SK-N-SH treated with all-trans-retinoic acid at 6 μM for 48 hours (cell line): ENCODE data around the gene OXLD1.
A peak's percentile ranks its signal among the peaks of the same experiment; 100 is the strongest.

Experiments
- ATAC-seq: fragments of 200-7000 bp; cut with Tn5 transposase; 3 replicates; pipeline ENCODE4 v1.9.1; 2020; ENCODE audit warnings: mild to moderate bottlenecking, moderate library complexity
- ARNTL ChIP-seq: fragments of 450-650 bp; formaldehyde crosslinking; IDR thresholded peaks from 2 replicates; pipeline ENCODE4 v1.5.0; 2020; ENCODE audit warnings: low read depth, mild to moderate bottlenecking, moderate library complexity, borderline replicate concordance
- BACH2 ChIP-seq: fragments of 250-450 bp; sonication (Bioruptor Pico); IDR thresholded peaks from 2 replicates; pipeline ENCODE4 v1.9.0; 2021; ENCODE audit warnings: mild to moderate bottlenecking, borderline replicate concordance
- CSDC2 ChIP-seq: fragments of 250-450 bp; sonication (Bioruptor Pico); IDR thresholded peaks from 2 replicates; pipeline ENCODE4 v1.5.0; 2020; ENCODE audit warnings: mild to moderate bottlenecking, moderate library complexity
- ESRRG ChIP-seq: fragments of 250-450 bp; sonication (Bioruptor Pico); IDR thresholded peaks from 2 replicates; pipeline ENCODE4 v1.6.1; 2021; ENCODE audit warnings: mild to moderate bottlenecking
- ISL1 ChIP-seq: fragments of 250-450 bp; sonication (Bioruptor Pico); IDR thresholded peaks from 2 replicates; pipeline ENCODE4 v2.1.2; 2022; ENCODE audit warnings: mild to moderate bottlenecking, moderate library complexity
- OSR1 ChIP-seq: fragments of 250-450 bp; sonication (Bioruptor Pico); IDR thresholded peaks from 2 replicates; pipeline ENCODE4 v1.8.0; 2022; ENCODE audit warnings: moderate library complexity, mild to moderate bottlenecking, inconsistent platforms
- PPARA ChIP-seq: fragments of 250-450 bp; sonication (Bioruptor Pico); IDR thresholded peaks from 2 replicates; pipeline ENCODE4 v1.5.0; 2020; ENCODE audit warnings: mild to moderate bottlenecking, borderline replicate concordance
- RARB ChIP-seq: fragments of 250-450 bp; sonication (Bioruptor Pico); IDR thresholded peaks from 2 replicates; pipeline ENCODE4 v1.8.0; 2021; ENCODE audit warnings: mild to moderate bottlenecking, moderate library complexity
- SNAI2 ChIP-seq: fragments of 250-450 bp; sonication (Bioruptor Pico); IDR thresholded peaks from 2 replicates; pipeline ENCODE4 v1.5.0; 2020; ENCODE audit warnings: mild to moderate bottlenecking, moderate library complexity
- TCF4 ChIP-seq: fragments of 250-450 bp; sonication (Bioruptor Pico); IDR thresholded peaks from 2 replicates; pipeline ENCODE4 v1.8.0; 2021; ENCODE audit warnings: mild to moderate bottlenecking, moderate library complexity, borderline replicate concordance
- TOX ChIP-seq: fragments of 250-450 bp; sonication (Bioruptor Pico); IDR thresholded peaks from 2 replicates; pipeline ENCODE4 v1.8.0; 2021; ENCODE audit warnings: mild to moderate bottlenecking, moderate library complexity, borderline replicate concordance
- ZC3H10 ChIP-seq: fragments of 250-450 bp; sonication (Bioruptor Pico); IDR thresholded peaks from 2 replicates; pipeline ENCODE4 v1.5.1; 2021; ENCODE audit warnings: mild to moderate bottlenecking, moderate library complexity
- ZFP3 ChIP-seq: fragments of 250-450 bp; sonication (Bioruptor Pico); IDR thresholded peaks from 2 replicates; pipeline ENCODE4 v1.5.0; 2020; ENCODE audit warnings: mild to moderate bottlenecking, moderate library complexity
- ZFP30 ChIP-seq: fragments of 450-650 bp; formaldehyde crosslinking; IDR thresholded peaks from 2 replicates; pipeline ENCODE4 v1.5.0; 2022; ENCODE audit warnings: mild to moderate bottlenecking, moderate library complexity
- ZNF70 ChIP-seq: fragments of 450-650 bp; formaldehyde crosslinking; IDR thresholded peaks from 2 replicates; pipeline ENCODE4 v1.5.0; 2020; ENCODE audit warnings: mild to moderate bottlenecking, moderate library complexity
- ZNF8 ChIP-seq: fragments of 450-650 bp; formaldehyde crosslinking; IDR thresholded peaks from 2 replicates; pipeline ENCODE4 v1.5.0; 2020; ENCODE audit warnings: mild to moderate bottlenecking, moderate library complexity
- TF ChIP-seq, protein P1 (sequence below): fragments of 250-450 bp; sonication (Bioruptor Pico); IDR thresholded peaks from 2 replicates; pipeline ENCODE4 v1.5.0; 2020; ENCODE audit warnings: mild to moderate bottlenecking, moderate library complexity
- TF ChIP-seq, protein P2 (sequence below): fragments of 250-450 bp; sonication (Bioruptor Pico); IDR thresholded peaks from 2 replicates; pipeline ENCODE4 v1.8.0; 2020; ENCODE audit warnings: mild to moderate bottlenecking, moderate library complexity, borderline replicate concordance
- TF ChIP-seq, protein P3 (sequence below): fragments of 250-450 bp; sonication (Bioruptor Pico); IDR thresholded peaks from 2 replicates; pipeline ENCODE4 v1.8.0; 2021; ENCODE audit warnings: low read depth, mild to moderate bottlenecking, moderate library complexity, borderline replicate concordance
- TF ChIP-seq, protein P4 (sequence below): fragments of 250-450 bp; sonication (Bioruptor Pico); IDR thresholded peaks from 2 replicates; pipeline ENCODE4 v1.5.1; 2021; ENCODE audit warnings: mild to moderate bottlenecking, moderate library complexity

OXLD1 gene

DNA sequence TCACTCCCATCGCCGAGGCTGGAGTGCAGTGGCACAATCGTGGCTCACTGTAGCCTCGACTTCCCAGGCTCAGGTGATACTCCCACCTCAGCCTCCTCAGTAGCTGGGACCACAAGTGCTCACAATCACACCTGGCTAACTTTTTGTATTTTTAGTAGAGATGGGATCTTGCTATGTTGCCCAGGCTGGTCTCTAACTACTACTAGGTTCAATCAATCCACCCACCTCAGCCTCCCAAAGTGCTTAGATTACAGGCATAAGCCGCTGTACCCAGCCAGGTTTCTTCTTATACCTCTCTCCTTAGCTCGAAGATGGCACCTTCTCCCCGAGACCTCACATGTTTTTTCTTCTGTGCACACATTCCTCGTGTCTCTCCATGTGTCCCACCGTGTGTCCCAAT, 26.4 kb downstream of the OXLD1 start:
- TF ChIP-seq ZC3H10 (CRISPR knock-in tag) (no peak), RARB (CRISPR knock-in tag) (no peak), TOX (CRISPR knock-in tag) (no peak), CSDC2 (no peak), ZFP30 (CRISPR knock-in tag) (no peak)
- no peak for ATAC-seq

DNA sequence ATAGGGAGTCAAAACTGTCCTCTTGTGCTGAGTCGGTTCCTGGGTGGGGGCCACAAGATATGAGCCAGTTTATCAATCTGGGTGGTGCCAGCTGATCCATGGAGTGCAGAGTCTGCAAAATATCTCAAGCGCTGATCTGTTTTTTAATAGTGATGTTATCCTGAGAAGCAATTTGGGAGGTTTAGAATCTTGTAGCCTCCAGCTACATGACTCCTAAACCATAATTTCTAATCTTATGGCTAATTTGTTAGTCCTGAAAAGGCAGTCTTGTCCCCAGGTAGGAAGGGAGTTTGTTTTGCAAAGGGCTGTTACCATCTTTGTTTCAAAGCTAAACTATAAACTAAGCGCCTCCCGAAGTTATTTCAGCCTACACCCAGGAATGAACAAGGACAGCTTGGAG, 27.7 kb downstream of the OXLD1 start:
- no peak for ATAC-seq
- TF ChIP-seq ZNF8 (CRISPR knock-in tag): no peak
- TF ChIP-seq PPARA (CRISPR knock-in tag): no peak
- no peak for TF ChIP-seq BACH2
- no peak for TF ChIP-seq ZNF70 (CRISPR knock-in tag)
- no peak for TF ChIP-seq ISL1 (CRISPR knock-in tag)
- no peak for TF ChIP-seq ESRRG (CRISPR knock-in tag)
- no peak for TF ChIP-seq TCF4 (CRISPR knock-in tag)
- TF ChIP-seq CSDC2: no peak
- no peak for TF ChIP-seq ARNTL (CRISPR knock-in tag)
- TF ChIP-seq OSR1 (CRISPR knock-in tag): no peak
- TF ChIP-seq, protein P1, sequence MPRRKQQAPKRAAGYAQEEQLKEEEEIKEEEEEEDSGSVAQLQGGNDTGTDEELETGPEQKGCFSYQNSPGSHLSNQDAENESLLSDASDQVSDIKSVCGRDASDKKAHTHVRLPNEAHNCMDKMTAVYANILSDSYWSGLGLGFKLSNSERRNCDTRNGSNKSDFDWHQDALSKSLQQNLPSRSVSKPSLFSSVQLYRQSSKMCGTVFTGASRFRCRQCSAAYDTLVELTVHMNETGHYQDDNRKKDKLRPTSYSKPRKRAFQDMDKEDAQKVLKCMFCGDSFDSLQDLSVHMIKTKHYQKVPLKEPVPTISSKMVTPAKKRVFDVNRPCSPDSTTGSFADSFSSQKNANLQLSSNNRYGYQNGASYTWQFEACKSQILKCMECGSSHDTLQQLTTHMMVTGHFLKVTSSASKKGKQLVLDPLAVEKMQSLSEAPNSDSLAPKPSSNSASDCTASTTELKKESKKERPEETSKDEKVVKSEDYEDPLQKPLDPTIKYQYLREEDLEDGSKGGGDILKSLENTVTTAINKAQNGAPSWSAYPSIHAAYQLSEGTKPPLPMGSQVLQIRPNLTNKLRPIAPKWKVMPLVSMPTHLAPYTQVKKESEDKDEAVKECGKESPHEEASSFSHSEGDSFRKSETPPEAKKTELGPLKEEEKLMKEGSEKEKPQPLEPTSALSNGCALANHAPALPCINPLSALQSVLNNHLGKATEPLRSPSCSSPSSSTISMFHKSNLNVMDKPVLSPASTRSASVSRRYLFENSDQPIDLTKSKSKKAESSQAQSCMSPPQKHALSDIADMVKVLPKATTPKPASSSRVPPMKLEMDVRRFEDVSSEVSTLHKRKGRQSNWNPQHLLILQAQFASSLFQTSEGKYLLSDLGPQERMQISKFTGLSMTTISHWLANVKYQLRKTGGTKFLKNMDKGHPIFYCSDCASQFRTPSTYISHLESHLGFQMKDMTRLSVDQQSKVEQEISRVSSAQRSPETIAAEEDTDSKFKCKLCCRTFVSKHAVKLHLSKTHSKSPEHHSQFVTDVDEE (CRISPR knock-in tag): no peak
- no peak for TF ChIP-seq SNAI2 (CRISPR knock-in tag)
- TF ChIP-seq RARB (CRISPR knock-in tag): no peak
- no peak for TF ChIP-seq ZFP30 (CRISPR knock-in tag)
- no peak for TF ChIP-seq ZFP3
- TF ChIP-seq, protein P2, sequence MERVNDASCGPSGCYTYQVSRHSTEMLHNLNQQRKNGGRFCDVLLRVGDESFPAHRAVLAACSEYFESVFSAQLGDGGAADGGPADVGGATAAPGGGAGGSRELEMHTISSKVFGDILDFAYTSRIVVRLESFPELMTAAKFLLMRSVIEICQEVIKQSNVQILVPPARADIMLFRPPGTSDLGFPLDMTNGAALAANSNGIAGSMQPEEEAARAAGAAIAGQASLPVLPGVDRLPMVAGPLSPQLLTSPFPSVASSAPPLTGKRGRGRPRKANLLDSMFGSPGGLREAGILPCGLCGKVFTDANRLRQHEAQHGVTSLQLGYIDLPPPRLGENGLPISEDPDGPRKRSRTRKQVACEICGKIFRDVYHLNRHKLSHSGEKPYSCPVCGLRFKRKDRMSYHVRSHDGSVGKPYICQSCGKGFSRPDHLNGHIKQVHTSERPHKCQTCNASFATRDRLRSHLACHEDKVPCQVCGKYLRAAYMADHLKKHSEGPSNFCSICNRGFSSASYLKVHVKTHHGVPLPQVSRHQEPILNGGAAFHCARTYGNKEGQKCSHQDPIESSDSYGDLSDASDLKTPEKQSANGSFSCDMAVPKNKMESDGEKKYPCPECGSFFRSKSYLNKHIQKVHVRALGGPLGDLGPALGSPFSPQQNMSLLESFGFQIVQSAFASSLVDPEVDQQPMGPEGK (CRISPR knock-in tag): no peak

DNA sequence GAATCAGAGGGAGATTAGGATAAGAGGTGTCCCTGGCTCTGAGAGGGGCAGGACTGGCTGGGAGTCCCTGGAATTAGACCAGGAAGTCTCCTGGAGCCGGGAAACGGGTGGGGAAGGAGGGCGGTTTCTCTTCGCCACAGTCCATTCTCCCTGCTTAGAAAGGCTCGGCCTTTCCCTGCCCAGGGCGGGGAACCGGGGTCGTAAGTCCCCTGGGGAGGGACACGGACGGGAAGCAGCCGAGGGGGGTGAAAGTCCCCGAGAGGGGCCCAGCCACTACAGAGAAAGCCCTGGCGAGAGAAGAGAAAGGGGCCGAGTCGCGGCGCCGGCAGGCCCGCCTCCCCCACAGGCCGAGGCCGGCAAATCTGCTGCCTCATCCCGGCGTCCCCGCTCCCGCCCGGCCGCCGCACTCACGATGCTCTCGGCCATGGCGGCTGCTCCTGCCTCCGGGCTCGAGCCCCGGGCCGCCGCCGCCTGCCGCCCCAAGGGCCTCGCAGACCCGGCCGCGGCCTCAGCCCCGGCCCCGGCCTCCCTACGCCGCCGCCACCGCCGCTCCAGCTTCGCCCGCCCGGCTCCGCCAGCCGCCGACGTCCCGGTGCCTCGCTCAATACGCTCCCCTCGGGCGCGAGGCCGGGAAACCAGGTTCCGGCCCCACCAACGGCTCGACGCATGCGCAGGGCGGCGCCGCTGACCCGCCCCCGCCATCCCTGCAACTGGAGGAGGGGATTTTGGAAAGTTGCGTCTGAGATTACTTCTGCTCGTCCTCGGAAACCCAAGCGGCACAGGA, 29.7 kb downstream of the OXLD1 start, which contains the start of the genes NPLOC4 and TSPAN10:
Gene NPLOC4, minus strand, starts transcription at position 608 of the 784 bp plus-strand sequence. Its CDS starts 182 bp downstream, at position 426.
Gene TSPAN10, plus strand, starts transcription at position 692 of the 784 bp plus-strand sequence. CDS start 5,217 bp downstream, outside the sequence.
- peak; percentile 86 for ATAC-seq
- TF ChIP-seq, protein P3, sequence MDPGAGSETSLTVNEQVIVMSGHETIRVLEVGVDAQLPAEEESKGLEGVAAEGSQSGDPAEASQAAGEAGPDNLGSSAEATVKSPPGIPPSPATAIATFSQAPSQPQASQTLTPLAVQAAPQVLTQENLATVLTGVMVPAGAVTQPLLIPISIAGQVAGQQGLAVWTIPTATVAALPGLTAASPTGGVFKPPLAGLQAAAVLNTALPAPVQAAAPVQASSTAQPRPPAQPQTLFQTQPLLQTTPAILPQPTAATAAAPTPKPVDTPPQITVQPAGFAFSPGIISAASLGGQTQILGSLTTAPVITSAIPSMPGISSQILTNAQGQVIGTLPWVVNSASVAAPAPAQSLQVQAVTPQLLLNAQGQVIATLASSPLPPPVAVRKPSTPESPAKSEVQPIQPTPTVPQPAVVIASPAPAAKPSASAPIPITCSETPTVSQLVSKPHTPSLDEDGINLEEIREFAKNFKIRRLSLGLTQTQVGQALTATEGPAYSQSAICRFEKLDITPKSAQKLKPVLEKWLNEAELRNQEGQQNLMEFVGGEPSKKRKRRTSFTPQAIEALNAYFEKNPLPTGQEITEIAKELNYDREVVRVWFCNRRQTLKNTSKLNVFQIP (CRISPR knock-in tag): no peak
- TF ChIP-seq CSDC2 (peak; percentile 39; the same call in 1 of the 2 replicates), ZNF70 (CRISPR knock-in tag) (peak; percentile 83; the same call in 1 of the 2 replicates), ZC3H10 (CRISPR knock-in tag) (peak; percentile 48; the same call in 1 of the 2 replicates), TCF4 (CRISPR knock-in tag) (no peak), ZFP30 (CRISPR knock-in tag) (no peak), OSR1 (CRISPR knock-in tag) (no peak), ESRRG (CRISPR knock-in tag) (no peak), SNAI2 (CRISPR knock-in tag) (no peak), BACH2 (peak; percentile 36; the same call in 1 of the 2 replicates), RARB (CRISPR knock-in tag) (no peak)
- TF ChIP-seq, protein P4, sequence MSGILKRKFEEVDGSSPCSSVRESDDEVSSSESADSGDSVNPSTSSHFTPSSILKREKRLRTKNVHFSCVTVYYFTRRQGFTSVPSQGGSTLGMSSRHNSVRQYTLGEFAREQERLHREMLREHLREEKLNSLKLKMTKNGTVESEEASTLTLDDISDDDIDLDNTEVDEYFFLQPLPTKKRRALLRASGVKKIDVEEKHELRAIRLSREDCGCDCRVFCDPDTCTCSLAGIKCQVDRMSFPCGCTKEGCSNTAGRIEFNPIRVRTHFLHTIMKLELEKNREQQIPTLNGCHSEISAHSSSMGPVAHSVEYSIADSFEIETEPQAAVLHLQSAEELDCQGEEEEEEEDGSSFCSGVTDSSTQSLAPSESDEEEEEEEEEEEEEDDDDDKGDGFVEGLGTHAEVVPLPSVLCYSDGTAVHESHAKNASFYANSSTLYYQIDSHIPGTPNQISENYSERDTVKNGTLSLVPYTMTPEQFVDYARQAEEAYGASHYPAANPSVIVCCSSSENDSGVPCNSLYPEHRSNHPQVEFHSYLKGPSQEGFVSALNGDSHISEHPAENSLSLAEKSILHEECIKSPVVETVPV (CRISPR knock-in tag): no peak
- TF ChIP-seq, protein P1 (CRISPR knock-in tag): peak; percentile 53
